ENCODE measurements around the gene MRPS35. TPM values are rescaled to one million over a fixed set of nuclear protein-coding genes. Genes with fewer than 3 reads are reported as not detected.

MRPS35 gene
- total and polyA plus RNA-seq, 4 donors, result 21.8 to 48.7 (median 32.7) TPM

DNA sequence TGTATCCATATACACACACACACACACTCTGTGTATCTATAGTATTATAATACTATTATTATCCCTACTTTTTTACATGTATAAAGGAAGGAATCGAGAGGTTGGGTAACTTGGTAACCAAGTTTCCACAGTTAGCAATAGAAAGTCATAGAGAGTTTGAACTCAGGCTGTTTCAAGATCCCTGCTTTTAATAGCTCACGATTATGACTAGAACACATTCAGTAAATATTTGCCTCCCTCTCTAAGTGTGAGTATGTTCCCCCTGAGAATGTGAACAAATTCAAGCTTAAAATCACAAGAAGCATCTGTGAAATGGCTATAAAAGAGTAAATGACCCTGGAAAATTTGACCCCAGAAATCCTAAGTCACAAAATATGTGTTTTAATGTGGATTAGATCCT, 25.4 kb upstream of the MRPS35 start:
- H3K27me3 ChIP-seq (ENCODE audit: control insufficient read depth in 3 of 3, insufficient read depth in 3 of 3, low read length in 2 of 3), result no peaks in the 10 kb centered on the region
- 63 to 66% methylated on average over 2 of the region's 2 CpGs for WGBS, 2 donors
- no peak for DNase-seq
- H3K9me3 ChIP-seq (ENCODE audit: control insufficient read depth in 4 of 4, insufficient read depth in 3 of 4, low read length in 3 of 4), result no peaks in the 10 kb centered on the region
- H3K9ac ChIP-seq (ENCODE audit: insufficient read depth in 1 of 2, low read length in 2 of 2), result no peak overlapping the region
- no peak for TF ChIP-seq CTCF (IDR thresholded peaks at IDR 0.05; ENCODE audit: control extremely low read depth, extremely low read depth)
- no peaks in the 10 kb centered on the region for H3K4me1 ChIP-seq (ENCODE audit: control insufficient read depth in 5 of 5, insufficient read depth in 5 of 5, low read length in 5 of 5)
- peaks cover 21 to 59% (median 32%) of the 10 kb centered on the region in 4 donors for H3K36me3 ChIP-seq (ENCODE audit: control insufficient read depth in 4 of 4, insufficient read depth in 4 of 4, low read length in 4 of 4)
- H3K27ac ChIP-seq (ENCODE audit: low read depth in 1 of 2, low read length in 1 of 2), result no peak overlapping the region
- ATAC-seq (ENCODE audit: insufficient read depth, low FRiP score), result no peak
- no peak overlapping the region for H3K4me3 ChIP-seq

- Histone ChIP-seq H3K9me3 (ENCODE audit: control insufficient read depth in 4 of 4, insufficient read depth in 3 of 4, low read length in 3 of 4) (no peaks in the 10 kb centered on the region), H3K9ac (ENCODE audit: insufficient read depth in 1 of 2, low read length in 2 of 2) (no peak overlapping the region), H3K36me3 (ENCODE audit: control insufficient read depth in 4 of 4, insufficient read depth in 4 of 4, low read length in 4 of 4) (peaks cover 23 to 64% (median 32%) of the 10 kb centered on the region in 4 donors), H3K4me1 (ENCODE audit: control insufficient read depth in 5 of 5, insufficient read depth in 5 of 5, low read length in 5 of 5) (no peaks in the 10 kb centered on the region), H3K27me3 (ENCODE audit: control insufficient read depth in 3 of 3, insufficient read depth in 3 of 3, low read length in 2 of 3) (no peaks in the 10 kb centered on the region), H3K4me3 (no peak overlapping the region), H3K27ac (ENCODE audit: low read depth in 1 of 2, low read length in 1 of 2) (no peak overlapping the region)
- TF ChIP-seq CTCF (IDR thresholded peaks at IDR 0.05; ENCODE audit: control extremely low read depth, extremely low read depth), result no peak
- ATAC-seq (ENCODE audit: insufficient read depth, low FRiP score) (no peak), DNase-seq (no peak)
Measured at GRCh38 chr12:27686147-27686546, 24.5 kb upstream of the MRPS35 start.

DNA sequence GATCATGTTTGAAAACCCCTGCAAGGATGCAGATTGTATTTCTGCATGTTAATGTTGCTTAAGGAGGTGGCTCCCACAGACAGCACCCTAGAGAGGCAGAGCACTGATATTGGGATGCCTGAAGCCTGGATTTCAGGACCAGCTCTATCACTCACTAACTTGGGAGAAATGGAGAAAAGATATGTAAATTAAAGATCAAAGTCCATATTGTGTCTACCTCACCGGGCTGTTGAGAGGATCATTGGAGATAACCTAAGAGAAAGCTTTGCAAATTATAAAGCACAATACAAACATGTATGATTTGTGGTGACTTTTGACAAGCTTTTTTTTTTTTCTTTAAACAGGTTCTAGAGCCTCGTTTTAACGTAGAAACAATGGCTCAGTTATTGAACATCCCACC, 22.0 kb upstream of the MRPS35 start:
- Histone ChIP-seq H3K27me3 (ENCODE audit: control insufficient read depth in 3 of 3, insufficient read depth in 3 of 3, low read length in 2 of 3) (no peaks in the 10 kb centered on the region), H3K9ac (ENCODE audit: insufficient read depth in 1 of 2, low read length in 2 of 2) (no peak overlapping the region), H3K4me1 (ENCODE audit: control insufficient read depth in 5 of 5, insufficient read depth in 5 of 5, low read length in 5 of 5) (no peaks in the 10 kb centered on the region), H3K27ac (ENCODE audit: low read depth in 1 of 2, low read length in 1 of 2) (no peak overlapping the region), H3K36me3 (ENCODE audit: control insufficient read depth in 4 of 4, insufficient read depth in 4 of 4, low read length in 4 of 4) (peaks cover 22 to 58% (median 34%) of the 10 kb centered on the region in 4 donors), H3K4me3 (no peak overlapping the region), H3K9me3 (ENCODE audit: control insufficient read depth in 4 of 4, insufficient read depth in 3 of 4, low read length in 3 of 4) (no peaks in the 10 kb centered on the region)
- WGBS, 2 donors, result 87 to 95% methylated on average over 3 of the region's 3 CpGs
- DNase-seq (no peak), ATAC-seq (ENCODE audit: insufficient read depth, low FRiP score) (no peak)
- TF ChIP-seq CTCF (IDR thresholded peaks at IDR 0.05; ENCODE audit: control extremely low read depth, extremely low read depth), result no peak

- TF ChIP-seq CTCF (IDR thresholded peaks at IDR 0.05; ENCODE audit: control extremely low read depth, extremely low read depth), result no peak
- Histone ChIP-seq H3K9me3 (ENCODE audit: control insufficient read depth in 4 of 4, insufficient read depth in 3 of 4, low read length in 3 of 4) (no peaks in the 10 kb centered on the region), H3K9ac (ENCODE audit: insufficient read depth in 1 of 2, low read length in 2 of 2) (no peak overlapping the region), H3K27ac (ENCODE audit: low read depth in 1 of 2, low read length in 1 of 2) (no peak overlapping the region), H3K36me3 (ENCODE audit: control insufficient read depth in 4 of 4, insufficient read depth in 4 of 4, low read length in 4 of 4) (peaks cover 22 to 57% (median 34%) of the 10 kb centered on the region in 4 donors), H3K4me3 (no peak overlapping the region), H3K4me1 (ENCODE audit: control insufficient read depth in 5 of 5, insufficient read depth in 5 of 5, low read length in 5 of 5) (no peaks in the 10 kb centered on the region), H3K27me3 (ENCODE audit: control insufficient read depth in 3 of 3, insufficient read depth in 3 of 3, low read length in 2 of 3) (no peaks in the 10 kb centered on the region)
- no peak for ATAC-seq (ENCODE audit: insufficient read depth, low FRiP score)
- WGBS, 2 donors, result 94 to 97% methylated on average over 13 of the region's 13 CpGs
- no peak for DNase-seq
Measured at GRCh38 chr12:27689558-27690180, 21.0 kb upstream of the MRPS35 start.
